Adrenal gland (tissue), 12 donors: ENCODE results near the gene RASL10B. TPM values are rescaled to one million over a fixed set of nuclear protein-coding genes. Genes with fewer than 3 reads are reported as not detected.

Experiments used
- DNase-seq, 7 donors: peaks; one replicate each; pipeline ENCODE4 v3.0.0-alpha.2; 2019 to 2020
- H3K27ac ChIP-seq, 5 donors: fragments of 200-600 bp; sonication (generic) in 4 of 5; 1 replicate in 3 of 5; 2 replicates in 2 of 5; pipeline versions ENCODE4 v1.5.1 to v1.8.0; 2016 to 2020; ENCODE audit warnings: mild to moderate bottlenecking in 1 of 5
- H3K27me3 ChIP-seq: fragments of 200-600 bp; 2 replicates; pipeline ENCODE4 v1.8.0; 2021
- H3K36me3 ChIP-seq, 2 donors: fragments of 200-600 bp; replicated peaks in 1 of 2; 1 replicate in 1 of 2; 2 replicates in 1 of 2; pipeline versions ENCODE4 v1.5.1 to v1.8.0; 2018 to 2022
- H3K4me1 ChIP-seq, 2 donors: fragments of 200-600 bp; replicated peaks in 1 of 2; 1 replicate in 1 of 2; 2 replicates in 1 of 2; pipeline versions ENCODE4 v1.5.1 to v1.8.0; 2018 to 2021
- H3K4me3 ChIP-seq, 4 donors: fragments of 200-600 bp; sonication (generic) in 3 of 4; one replicate each; pipeline ENCODE4 v1.5.1; 2016 to 2018
- H3K9me3 ChIP-seq, 3 donors: fragments of 200-600 bp; sonication (generic) in 1 of 3; replicated peaks in 1 of 3; 1 replicate in 2 of 3; 2 replicates in 1 of 3; pipeline versions ENCODE4 v1.5.1 to v1.8.0; 2016 to 2021
- CTCF ChIP-seq, 6 experiments: fragments of 450-650 bp in 4 of 6; fragments of 200-600 bp in 2 of 6; sonication (generic) in 1 of 6; IDR thresholded peaks; 1 replicate in 5 of 6; 2 replicates in 1 of 6; pipeline versions ENCODE4 v1.5.1 to v1.8.0; 2016 to 2021; ENCODE audit warnings: antibody characterized with exemption in 6 of 6, mild to moderate bottlenecking in 2 of 6, moderate library complexity in 1 of 6
- POLR2A ChIP-seq, 2 donors: fragments of 450-650 bp; IDR thresholded peaks; one replicate each; pipeline ENCODE4 v1.6.1; 2017; ENCODE audit warnings: antibody characterized with exemption in 2 of 2, mild to moderate bottlenecking in 2 of 2, moderate library complexity in 1 of 2
- WGBS, 4 donors: extraction: QIAGEN DNeasy Blood & Tissue Kit in 2 of 4; methylation state at CpG; one replicate each; pipeline versions ENCODE4 v1.1.5 to v1.1.7; 2013 to 2017; 5-methylcytosine and 5-hydroxymethylcytosine counted together
- intact Hi-C, 2 donors: fragments of 100-400 bp; cut with DNase I; formaldehyde crosslinking; loops; one replicate each; pipeline versions ENCODE4 v1.14.1 to v1.15.0; 2022 to 2023
- polyA plus RNA-seq, 3 donors: library from polyadenylated mRNA; stranded (reverse); fragments of 200-250 nt in 2 of 3; fragments of 350-450 nt in 1 of 3; fragmentation: Illumina TruSeq in 1 of 3; extraction: RNeasy Lipid Tissue Mini Kit (QIAGEN cat#74804) in 1 of 3; gene quantifications; one replicate each; pipeline ENCODE4 v1.2.3, GENCODE V29; 2013 to 2014
- total RNA-seq, 9 donors: library from RNA; depleted of rRNA in 4 of 9; stranded (reverse); fragments of >200 nt in 4 of 9; fragments of 120-200 nt in 1 of 9; fragmentation: NEBNext Ultra II Directional in 1 of 9; extraction: Animal tissue kit (Norgen Biotek cat#: 25700) in 1 of 9; gene quantifications; one replicate each; pipeline versions ENCODE4 v1.1.0 to v1.2.4, GENCODE V29; 2013 to 2023
- donor health status: healthy with polysubstance abuse.
- donor health status: Bipolar disorder and iron deficiency.
- donor health status: DM: yes; HTN: yes; CAD: no.
- donor health status: DM: no; HTN: no; CAD: no.
- donor health status: DM: no; HTN: no; CAD: no.
- donor health status: DM: yes; HTN: yes; CAD: no.

The RASL10B gene
- total and polyA plus RNA-seq, 12 donors = 1.1 to 8.1 (median 2.1) TPM

- TF ChIP-seq CTCF (IDR thresholded peaks at IDR 0.05) (no peak), POLR2A (IDR thresholded peaks at IDR 0.05) (no peak)
- Histone ChIP-seq H3K36me3 (peaks cover 0 to 9% of the 10 kb centered on the region in 2 donors), H3K4me1 (no peaks in the 10 kb centered on the region), H3K4me3 (no peak overlapping the region), H3K27me3 (no peaks in the 10 kb centered on the region), H3K27ac (no peak overlapping the region), H3K9me3 (no peaks in the 10 kb centered on the region)
- DNase-seq = no peak
- WGBS, 4 donors = 76 to 84% (median 81%) methylated on average over 7 of the region's 7 CpGs
- intact Hi-C loops = no loop called here
Observed at GRCh38 chr17:35692512-35693210, 38.8 kb upstream of the RASL10B start.

GRCh38 chr17:35693662-35694061, 37.8 kb upstream of the RASL10B start:
- intact Hi-C loops = no loop called here
- Histone ChIP-seq H3K4me1 (no peaks in the 10 kb centered on the region), H3K4me3 (no peak overlapping the region), H3K27me3 (no peaks in the 10 kb centered on the region), H3K9me3 (no peaks in the 10 kb centered on the region), H3K36me3 (peaks cover 0 to 9% of the 10 kb centered on the region in 2 donors), H3K27ac (no peak overlapping the region)
- 93 to 100% (median 94%) methylated on average over 3 of the region's 3 CpGs for WGBS, 4 donors
- TF ChIP-seq POLR2A (IDR thresholded peaks at IDR 0.05) = no peak
- no peak for TF ChIP-seq CTCF (IDR thresholded peaks at IDR 0.05)
- no peak for DNase-seq

- 47 to 57% (median 51%) methylated on average over 2 of the region's 2 CpGs for WGBS, 4 donors
- intact Hi-C loops = no loop called here
- Histone ChIP-seq H3K27ac (no peak overlapping the region), H3K36me3 (peaks cover 0 to 9% of the 10 kb centered on the region in 2 donors), H3K4me1 (no peaks in the 10 kb centered on the region), H3K9me3 (no peaks in the 10 kb centered on the region), H3K27me3 (no peaks in the 10 kb centered on the region), H3K4me3 (no peak overlapping the region)
- TF ChIP-seq POLR2A (IDR thresholded peaks at IDR 0.05) = no peak
- no peak for TF ChIP-seq CTCF (IDR thresholded peaks at IDR 0.05)
- DNase-seq = no peak
Observed at GRCh38 chr17:35694906-35695305, 36.5 kb upstream of the RASL10B start.

- peaks cover 0 to 9% of the 10 kb centered on the region in 2 donors for H3K36me3 ChIP-seq
- H3K4me1 ChIP-seq = no peaks in the 10 kb centered on the region
- H3K27me3 ChIP-seq = no peaks in the 10 kb centered on the region
- TF ChIP-seq POLR2A (IDR thresholded peaks at IDR 0.05) (no peak), CTCF (IDR thresholded peaks at IDR 0.05) (no peak)
- WGBS, 4 donors = 33 to 50% (median 36%) methylated on average over 2 of the region's 2 CpGs
- intact Hi-C loops = no loop called here
- H3K27ac ChIP-seq = no peak overlapping the region
- no peaks in the 10 kb centered on the region for H3K9me3 ChIP-seq
- H3K4me3 ChIP-seq = no peak overlapping the region
- no peak for DNase-seq
Observed at GRCh38 chr17:35695613-35696012, 35.8 kb upstream of the RASL10B start.
